ENCODE measurements around the gene GRIK4. TPM values are rescaled to one million over a fixed set of nuclear protein-coding genes. Genes with fewer than 3 reads are reported as not detected.

The GRIK4 gene
- total RNA-seq, 3 donors from 2014 or later (not counting 1 experiment from before 2014, with no cell fraction given): 2.2 to 32.3 (median 21.9) TPM

GRCh38 chr11:120837696-120838095, 326.1 kb downstream of the GRIK4 start:
- Histone ChIP-seq H3K4me3 (ENCODE audit: low read length) (no peak overlapping the region), H3K4me1 (ENCODE audit: control insufficient read depth, insufficient read depth, low read length) (no peaks in the 10 kb centered on the region), H3K9me3 (ENCODE audit: control insufficient read depth, insufficient read depth, low read length) (no peaks in the 10 kb centered on the region), H3K27me3 (ENCODE audit: control insufficient read depth, insufficient read depth, low read length) (no peaks in the 10 kb centered on the region), H3K27ac (ENCODE audit: low read length) (no peak overlapping the region), H3K36me3 (ENCODE audit: control insufficient read depth, insufficient read depth, low read length) (no peaks in the 10 kb centered on the region)
- Mint-ChIP-seq H3K27ac (peak overlapping the region in 1 of 2 donors; percentile 44), H3K9me3 (no peaks in the 10 kb centered on the region), H3K4me1 (peaks cover 10 to 52% of the 10 kb centered on the region in 2 donors), H3K4me3 (no peak overlapping the region), H3K36me3 (no peaks in the 10 kb centered on the region), H3K27me3 (ENCODE audit: low read depth in 2 of 2) (peaks cover 0 to 3% of the 10 kb centered on the region in 2 donors)
- DNase-seq (no peak), ATAC-seq (no peak)
- intact Hi-C loops (cut with micrococcal nuclease): no loop called here
- TF ChIP-seq CTCF (IDR thresholded peaks at IDR 0.05): no peak
- 51% methylated on average over 3 of the region's 4 CpGs for WGBS (ENCODE audit: insufficient coverage)

GRCh38 chr11:120839201-120839600, 327.7 kb downstream of the GRIK4 start:
- Mint-ChIP-seq H3K27me3 (ENCODE audit: low read depth in 2 of 2) (peaks cover 0 to 3% of the 10 kb centered on the region in 2 donors), H3K4me3 (no peak overlapping the region), H3K27ac (no peak overlapping the region), H3K9me3 (no peaks in the 10 kb centered on the region), H3K4me1 (peaks cover 10 to 46% of the 10 kb centered on the region in 2 donors), H3K36me3 (no peaks in the 10 kb centered on the region)
- no peak for ATAC-seq
- intact Hi-C loops (cut with micrococcal nuclease): no loop called here
- Histone ChIP-seq H3K4me1 (ENCODE audit: control insufficient read depth, insufficient read depth, low read length) (no peaks in the 10 kb centered on the region), H3K27ac (ENCODE audit: low read length) (no peak overlapping the region), H3K27me3 (ENCODE audit: control insufficient read depth, insufficient read depth, low read length) (no peaks in the 10 kb centered on the region), H3K4me3 (ENCODE audit: low read length) (no peak overlapping the region), H3K9me3 (ENCODE audit: control insufficient read depth, insufficient read depth, low read length) (no peaks in the 10 kb centered on the region), H3K36me3 (ENCODE audit: control insufficient read depth, insufficient read depth, low read length) (no peaks in the 10 kb centered on the region)
- TF ChIP-seq CTCF (IDR thresholded peaks at IDR 0.05): no peak
- DNase-seq: no peak
- whole genome bisulfite sequencing (ENCODE audit: insufficient coverage): 98% methylated on average over 3 of the region's 3 CpGs

GRCh38 chr11:120839846-120840402, 328.4 kb downstream of the GRIK4 start:
- H3K27me3 Mint-ChIP-seq (ENCODE audit: low read depth in 2 of 2): peaks cover 0 to 3% of the 10 kb centered on the region in 2 donors
- ATAC-seq: no peak
- 68% methylated on average over 6 of the region's 6 CpGs for WGBS (ENCODE audit: insufficient coverage)
- H3K27ac Mint-ChIP-seq: peak overlapping the region in 1 of 2 donors; percentile 77
- H3K4me1 Mint-ChIP-seq: peaks cover 10 to 43% of the 10 kb centered on the region in 2 donors
- H3K4me1 ChIP-seq (ENCODE audit: control insufficient read depth, insufficient read depth, low read length): no peaks in the 10 kb centered on the region
- H3K36me3 Mint-ChIP-seq: no peaks in the 10 kb centered on the region
- H3K9me3 Mint-ChIP-seq: no peaks in the 10 kb centered on the region
- H3K9me3 ChIP-seq (ENCODE audit: control insufficient read depth, insufficient read depth, low read length): no peaks in the 10 kb centered on the region
- H3K4me3 Mint-ChIP-seq: no peak overlapping the region
- intact Hi-C loops (cut with micrococcal nuclease): no loop called here
- DNase-seq: no peak
- no peak for TF ChIP-seq CTCF (IDR thresholded peaks at IDR 0.05)
- H3K27me3 ChIP-seq (ENCODE audit: control insufficient read depth, insufficient read depth, low read length): no peaks in the 10 kb centered on the region
- no peak overlapping the region for H3K4me3 ChIP-seq (ENCODE audit: low read length)
- no peaks in the 10 kb centered on the region for H3K36me3 ChIP-seq (ENCODE audit: control insufficient read depth, insufficient read depth, low read length)
- no peak overlapping the region for H3K27ac ChIP-seq (ENCODE audit: low read length)

GRCh38 chr11:120840661-120841060, 329.1 kb downstream of the GRIK4 start:
- Mint-ChIP-seq H3K27me3 (ENCODE audit: low read depth in 2 of 2) (peaks cover 0 to 3% of the 10 kb centered on the region in 2 donors), H3K4me3 (no peak overlapping the region), H3K9me3 (no peaks in the 10 kb centered on the region), H3K4me1 (peaks cover 11 to 46% of the 10 kb centered on the region in 2 donors), H3K27ac (peak overlapping the region in 1 of 2 donors; percentile 77), H3K36me3 (no peaks in the 10 kb centered on the region)
- TF ChIP-seq CTCF (IDR thresholded peaks at IDR 0.05): no peak
- no peak for DNase-seq
- Histone ChIP-seq H3K27me3 (ENCODE audit: control insufficient read depth, insufficient read depth, low read length) (no peaks in the 10 kb centered on the region), H3K27ac (ENCODE audit: low read length) (no peak overlapping the region), H3K9me3 (ENCODE audit: control insufficient read depth, insufficient read depth, low read length) (no peaks in the 10 kb centered on the region), H3K4me1 (ENCODE audit: control insufficient read depth, insufficient read depth, low read length) (no peaks in the 10 kb centered on the region), H3K36me3 (ENCODE audit: control insufficient read depth, insufficient read depth, low read length) (no peaks in the 10 kb centered on the region), H3K4me3 (ENCODE audit: low read length) (no peak overlapping the region)
- no peak for ATAC-seq
- WGBS (ENCODE audit: insufficient coverage): 92% methylated on average over 1 of the region's 1 CpG
- intact Hi-C loops (cut with micrococcal nuclease): no loop called here

Measured in natural killer cell (primary cell).